Kidney epithelial cell (primary cell): ENCODE results near the gene NDUFA8. TPM values are rescaled to one million over a fixed set of nuclear protein-coding genes. Genes with fewer than 3 reads are reported as not detected.

Experiments used
- DNase-seq: peaks from one replicate; pipeline ENCODE4 v3.0.0-alpha.2; 2010; ENCODE audit warnings: low read depth
- H3K27me3 ChIP-seq: 2 replicates; pipeline ENCODE4 v1.6.0; 2011; ENCODE audit warnings: low read length; ENCODE audit not compliant: control insufficient read depth, insufficient read depth
- H3K36me3 ChIP-seq: 2 replicates; pipeline ENCODE4 v1.5.1; 2011; ENCODE audit warnings: low read length; ENCODE audit not compliant: control insufficient read depth, insufficient read depth
- H3K4me3 ChIP-seq: 2 replicates; pipeline ENCODE4 v1.5.1; 2011; ENCODE audit warnings: low read depth, mild to moderate bottlenecking, control low read depth, low read length
- CTCF ChIP-seq: IDR thresholded peaks from 2 replicates; pipeline ENCODE4 v1.5.1; 2011; ENCODE audit warnings: mild to moderate bottlenecking, moderate library complexity, low read length, control low read depth, inconsistent platforms; ENCODE audit not compliant: insufficient read depth, poor library complexity, severe bottlenecking
- total RNA-seq: library from RNA; depleted of rRNA; stranded (reverse); fragments of >200 nt; gene quantifications from 2 replicates; pipeline ENCODE4 v1.2.3, GENCODE V29; 2015

The NDUFA8 gene
- total RNA-seq, 1 donor from 2014 or later: 42.7 TPM

- Histone ChIP-seq H3K27me3 (no peaks in the 10 kb centered on the region), H3K36me3 (no peaks in the 10 kb centered on the region), H3K4me3 (no peak overlapping the region)
- no peak for TF ChIP-seq CTCF
- peak; percentile 80 for DNase-seq
Measured at GRCh38 chr9:122180633-122181032, 21.1 kb upstream of the NDUFA8 start.

GRCh38 chr9:122179690-122180074, 20.1 kb upstream of the NDUFA8 start:
- no peak for DNase-seq
- H3K4me3 ChIP-seq: no peak overlapping the region
- H3K27me3 ChIP-seq: peaks cover 2% of the 10 kb centered on the region
- TF ChIP-seq CTCF: no peak
- no peaks in the 10 kb centered on the region for H3K36me3 ChIP-seq

GRCh38 chr9:122179054-122179689, 19.6 kb upstream of the NDUFA8 start:
- no peak for TF ChIP-seq CTCF
- DNase-seq: no peak
- peaks cover 2% of the 10 kb centered on the region for H3K27me3 ChIP-seq
- H3K4me3 ChIP-seq: no peak overlapping the region
- no peaks in the 10 kb centered on the region for H3K36me3 ChIP-seq

GRCh38 chr9:122176916-122177315, 17.3 kb upstream of the NDUFA8 start:
- H3K4me3 ChIP-seq: no peak overlapping the region

GRCh38 chr9:122173670-122174069, 14.1 kb upstream of the NDUFA8 start:
- Histone ChIP-seq H3K4me3 (no peak overlapping the region), H3K27me3 (peaks cover 9% of the 10 kb centered on the region), H3K36me3 (no peaks in the 10 kb centered on the region)
- TF ChIP-seq CTCF: no peak
- DNase-seq: no peak

More at GRCh38 chr9:122176916-122177315, 17.3 kb upstream of the NDUFA8 start:
- H3K36me3 ChIP-seq: no peaks in the 10 kb centered on the region
- TF ChIP-seq CTCF: no peak
- DNase-seq: no peak
- H3K27me3 ChIP-seq: peaks cover 7% of the 10 kb centered on the region

GRCh38 chr9:122172131-122172530, 12.6 kb upstream of the NDUFA8 start:
- no peak overlapping the region for H3K4me3 ChIP-seq
- H3K36me3 ChIP-seq: no peaks in the 10 kb centered on the region
- no peak for TF ChIP-seq CTCF
- peaks cover 9% of the 10 kb centered on the region for H3K27me3 ChIP-seq
- DNase-seq: no peak
